ENCODE data around the gene IFNA6. TPM values are rescaled to one million over a fixed set of nuclear protein-coding genes. Genes with fewer than 3 reads are reported as not detected.

Gene IFNA6
- total RNA-seq, 1 donor: not detected

DNA sequence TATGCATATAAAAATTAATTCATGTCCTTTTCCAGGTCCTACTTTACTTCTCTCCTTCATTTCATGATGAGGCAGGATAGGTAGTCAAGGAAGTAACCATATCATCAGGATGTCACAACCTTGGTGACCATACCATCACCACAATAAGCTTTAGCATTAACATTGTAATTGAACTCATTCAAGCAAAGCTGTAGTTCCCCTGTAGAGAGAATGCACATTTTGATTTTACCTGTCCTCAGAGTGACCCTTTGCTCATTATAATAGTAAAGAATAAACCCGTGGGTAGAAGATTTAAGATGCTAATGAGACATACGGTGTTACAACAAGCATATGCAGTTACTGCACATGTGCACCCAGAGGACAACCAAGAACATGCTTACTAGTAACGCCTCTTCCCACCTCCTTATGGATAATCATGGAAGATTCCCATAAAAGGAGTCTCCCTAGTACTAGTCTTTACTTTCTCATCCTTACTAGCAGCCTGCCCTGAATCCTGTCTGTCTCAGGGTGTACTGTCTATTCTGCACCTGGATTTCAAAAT, 2.2 kb downstream of the IFNA6 start:
- H3K4me3 ChIP-seq (ENCODE audit: low read depth, low read length): no peak overlapping the region
- TF ChIP-seq, protein P1, sequence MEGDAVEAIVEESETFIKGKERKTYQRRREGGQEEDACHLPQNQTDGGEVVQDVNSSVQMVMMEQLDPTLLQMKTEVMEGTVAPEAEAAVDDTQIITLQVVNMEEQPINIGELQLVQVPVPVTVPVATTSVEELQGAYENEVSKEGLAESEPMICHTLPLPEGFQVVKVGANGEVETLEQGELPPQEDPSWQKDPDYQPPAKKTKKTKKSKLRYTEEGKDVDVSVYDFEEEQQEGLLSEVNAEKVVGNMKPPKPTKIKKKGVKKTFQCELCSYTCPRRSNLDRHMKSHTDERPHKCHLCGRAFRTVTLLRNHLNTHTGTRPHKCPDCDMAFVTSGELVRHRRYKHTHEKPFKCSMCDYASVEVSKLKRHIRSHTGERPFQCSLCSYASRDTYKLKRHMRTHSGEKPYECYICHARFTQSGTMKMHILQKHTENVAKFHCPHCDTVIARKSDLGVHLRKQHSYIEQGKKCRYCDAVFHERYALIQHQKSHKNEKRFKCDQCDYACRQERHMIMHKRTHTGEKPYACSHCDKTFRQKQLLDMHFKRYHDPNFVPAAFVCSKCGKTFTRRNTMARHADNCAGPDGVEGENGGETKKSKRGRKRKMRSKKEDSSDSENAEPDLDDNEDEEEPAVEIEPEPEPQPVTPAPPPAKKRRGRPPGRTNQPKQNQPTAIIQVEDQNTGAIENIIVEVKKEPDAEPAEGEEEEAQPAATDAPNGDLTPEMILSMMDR (IDR thresholded peaks at IDR 0.05; ENCODE audit: insufficient read depth, low read length): no peak
- no peak for DNase-seq (ENCODE audit: low read depth)

DNA sequence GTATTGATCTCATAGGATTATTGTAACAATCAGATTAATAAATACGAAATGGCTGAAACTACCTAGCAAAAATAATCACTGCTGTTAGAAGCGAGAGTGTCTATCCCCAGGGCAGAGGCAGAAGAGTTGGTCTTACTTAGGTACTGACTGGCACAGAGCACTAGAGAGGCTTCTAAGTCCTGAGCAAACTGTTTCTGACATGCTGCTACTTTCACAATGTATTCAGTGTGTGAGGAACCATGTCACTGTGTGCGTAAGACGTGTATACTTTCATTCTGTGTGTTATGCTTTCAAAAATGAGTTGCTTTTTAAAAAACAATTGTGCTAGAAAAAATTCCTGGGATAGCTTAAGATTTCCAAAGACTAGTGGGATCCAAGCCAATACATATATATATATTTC, 10.0 kb downstream of the IFNA6 start:
- DNase-seq (ENCODE audit: low read depth): no peak
- TF ChIP-seq, protein P1 (IDR thresholded peaks at IDR 0.05; ENCODE audit: insufficient read depth, low read length): no peak
- no peak overlapping the region for H3K4me3 ChIP-seq (ENCODE audit: low read depth, low read length)

DNA sequence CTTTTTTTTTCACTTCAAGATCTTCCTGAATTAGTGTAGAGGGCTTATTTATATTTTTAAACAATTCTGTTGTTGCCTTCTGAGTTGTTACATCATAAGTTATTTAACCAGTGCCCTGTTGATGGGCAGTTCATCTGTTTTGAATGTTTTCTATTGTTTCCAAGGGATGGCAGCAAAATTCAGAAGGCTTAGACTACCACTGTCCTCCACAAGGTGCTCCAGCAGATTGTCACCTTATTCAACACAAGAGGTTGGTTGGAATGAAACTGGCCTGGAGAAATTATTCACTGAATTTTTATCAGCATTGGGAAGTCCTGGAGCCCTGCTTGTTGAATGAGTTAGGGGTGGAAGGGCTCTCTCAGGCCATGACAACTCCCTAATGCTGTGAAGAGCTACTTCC, 14.2 kb downstream of the IFNA6 start:
- TF ChIP-seq, protein P1 (IDR thresholded peaks at IDR 0.05; ENCODE audit: insufficient read depth, low read length): no peak
- no peak for DNase-seq (ENCODE audit: low read depth)
- no peak overlapping the region for H3K4me3 ChIP-seq (ENCODE audit: low read depth, low read length)

DNA sequence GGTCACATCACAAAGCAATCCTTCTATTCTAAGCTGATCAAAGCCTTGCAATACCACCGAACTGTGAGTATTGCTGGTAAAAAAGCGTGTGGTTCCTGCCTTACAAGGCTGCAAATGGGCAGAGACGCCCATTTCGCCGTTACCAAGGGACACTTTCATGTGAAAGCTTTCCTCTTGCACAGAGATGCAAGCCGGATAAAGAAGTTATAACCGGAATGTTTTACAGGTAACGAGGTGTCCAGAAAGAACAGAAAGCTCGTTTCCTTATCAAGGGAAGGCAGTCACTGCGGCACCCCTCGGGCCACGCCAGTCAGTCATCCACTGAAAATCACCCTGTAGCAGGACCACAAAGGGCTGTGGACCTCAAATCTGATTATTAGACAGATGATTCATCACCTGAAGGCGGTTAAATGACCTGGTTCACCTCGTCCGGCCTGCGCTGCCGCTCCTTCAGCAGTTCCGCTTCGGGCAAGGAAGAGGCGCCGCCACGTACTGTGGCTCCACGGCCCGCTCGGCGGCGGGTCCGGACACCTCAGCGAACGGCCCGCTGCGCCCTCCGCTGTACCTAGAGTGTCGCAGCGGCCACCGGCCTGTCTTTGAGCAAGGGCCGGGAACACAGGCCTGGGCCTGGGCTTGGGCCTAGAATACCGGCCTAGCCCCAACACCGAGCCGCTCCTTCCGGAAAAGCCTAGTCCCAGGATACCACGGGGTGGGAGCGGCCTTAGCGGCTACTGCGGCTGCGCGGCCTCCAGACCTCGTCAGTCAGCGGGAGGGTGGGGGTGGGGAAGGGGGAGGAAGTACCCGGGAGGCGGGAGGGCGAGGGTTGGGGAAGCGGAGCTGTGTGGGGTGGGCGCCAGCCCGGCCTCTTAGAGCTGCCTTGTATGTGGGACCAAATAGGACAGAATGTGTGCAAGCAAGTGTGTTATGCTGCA, 15.7 kb downstream of the IFNA6 start, which contains the start of gene KLHL9:
Gene KLHL9 (minus strand): TSS at position 704 of the 932 bp plus-strand sequence. CDS start 545 bp downstream, at position 159.
- peak; percentile 93 for DNase-seq (ENCODE audit: low read depth)
- TF ChIP-seq, protein P1 (IDR thresholded peaks at IDR 0.05; ENCODE audit: insufficient read depth, low read length): no peak
- peak within 1 kb of the TSS; percentile 96 for H3K4me3 ChIP-seq (ENCODE audit: low read depth, low read length)

DNA sequence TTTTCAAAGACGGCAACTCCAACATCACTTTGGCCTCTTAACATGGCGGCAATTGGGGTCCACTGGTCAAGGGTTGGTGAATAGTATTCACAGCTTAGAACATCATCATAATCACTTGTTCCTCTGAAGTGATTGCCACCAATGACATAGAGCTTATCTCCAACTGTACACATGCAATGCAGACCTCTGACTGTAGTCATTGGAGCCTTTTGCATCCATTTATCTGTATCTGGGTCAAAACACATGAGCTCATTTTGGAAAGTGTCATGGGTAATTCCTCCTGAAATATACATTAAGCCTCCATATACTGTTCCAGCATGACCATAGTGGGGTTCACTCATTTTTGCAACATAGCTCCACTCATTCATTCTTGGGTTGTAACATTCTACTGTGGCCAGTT, 17.5 kb downstream of the IFNA6 start:
- no peak for DNase-seq (ENCODE audit: low read depth)
- TF ChIP-seq, protein P1 (IDR thresholded peaks at IDR 0.05; ENCODE audit: insufficient read depth, low read length): no peak
- H3K4me3 ChIP-seq (ENCODE audit: low read depth, low read length): peak overlapping the region; percentile 96

DNA sequence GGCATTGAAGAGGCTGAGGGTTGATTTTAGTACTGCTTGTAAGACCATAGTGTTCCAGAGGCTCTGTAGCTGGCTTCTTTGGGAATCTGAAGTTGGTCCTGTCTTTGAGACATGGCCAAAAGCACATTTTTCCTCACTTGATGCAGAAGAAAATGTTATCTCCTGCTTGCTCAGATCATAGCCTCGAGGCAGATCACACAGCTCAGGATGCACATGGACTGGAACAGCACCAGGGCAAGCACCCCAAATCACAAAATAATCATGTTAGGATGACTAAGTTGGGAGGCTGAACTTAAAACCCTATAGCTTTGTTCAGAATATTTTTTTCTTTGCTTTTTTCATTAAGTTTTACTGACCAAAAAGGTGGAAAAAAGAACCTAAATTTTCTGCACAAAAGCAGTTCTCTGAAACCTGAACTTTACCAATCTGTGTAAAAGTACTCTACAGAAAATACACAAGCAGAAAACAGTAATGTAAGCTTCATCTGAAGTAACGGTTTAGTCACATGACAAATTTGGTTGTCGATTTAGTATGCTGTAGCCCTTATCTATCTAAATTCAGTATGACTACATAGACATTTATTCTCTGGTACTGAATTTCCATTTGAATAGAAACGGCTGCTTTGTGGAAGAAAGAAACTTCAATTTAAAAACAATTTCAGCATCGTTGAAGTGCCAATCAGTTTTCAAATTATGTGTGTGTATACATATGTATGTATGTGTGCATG, 18.8 kb downstream of the IFNA6 start:
- TF ChIP-seq, protein P1 (IDR thresholded peaks at IDR 0.05; ENCODE audit: insufficient read depth, low read length): no peak

More for the DNA sequence above, 18.8 kb downstream of the IFNA6 start:
- peak; percentile 45 for DNase-seq (ENCODE audit: low read depth)
- peak overlapping the region; percentile 36 for H3K4me3 ChIP-seq (ENCODE audit: low read depth, low read length)

Data from fibroblast of the aortic adventitia (primary cell).